Endothelial cell of umbilical vein (primary cell): ENCODE data around the gene SENP8.

Experiments used
- GATA2 ChIP-seq: IDR thresholded peaks from 2 replicates; pipeline ENCODE4 v1.7.0; 2011; ENCODE audit warnings: low read depth, mild to moderate bottlenecking, moderate library complexity, mixed read lengths, low read length; ENCODE audit not compliant: insufficient read length, insufficient read depth
- JUN ChIP-seq: IDR thresholded peaks from 2 replicates; pipeline ENCODE4 v1.6.1; 2011; ENCODE audit warnings: borderline replicate concordance, low read depth; ENCODE audit not compliant: insufficient read length, insufficient read depth
- MYC ChIP-seq: IDR thresholded peaks from one replicate; pipeline ENCODE4 v1.6.1; 2011; ENCODE audit warnings: mild to moderate bottlenecking, low read depth, low read length
- POLR2A ChIP-seq: IDR thresholded peaks from 2 replicates; pipeline ENCODE4 v1.6.1; 2012; ENCODE audit warnings: low read depth, mild to moderate bottlenecking, control low read depth, low read length
- POLR2AphosphoS5 ChIP-seq: IDR thresholded peaks from 2 replicates; pipeline ENCODE4 v1.6.1; 2012; ENCODE audit warnings: low read depth, mild to moderate bottlenecking, control low read depth, low read length, moderate library complexity; ENCODE audit not compliant: insufficient read depth
- TF ChIP-seq, protein P1 (sequence below), 2 donors: IDR thresholded peaks; 1 replicate in 1 of 2; 2 replicates in 1 of 2; pipeline ENCODE4 v1.5.1; 2011; ENCODE audit warnings: low read length in 2 of 2, mild to moderate bottlenecking in 2 of 2, moderate library complexity in 2 of 2, control low read depth in 1 of 2, inconsistent platforms in 1 of 2, low read depth in 1 of 2; ENCODE audit not compliant: insufficient read depth in 1 of 2; ENCODE audit errors: extremely low read depth in 1 of 2

DNA sequence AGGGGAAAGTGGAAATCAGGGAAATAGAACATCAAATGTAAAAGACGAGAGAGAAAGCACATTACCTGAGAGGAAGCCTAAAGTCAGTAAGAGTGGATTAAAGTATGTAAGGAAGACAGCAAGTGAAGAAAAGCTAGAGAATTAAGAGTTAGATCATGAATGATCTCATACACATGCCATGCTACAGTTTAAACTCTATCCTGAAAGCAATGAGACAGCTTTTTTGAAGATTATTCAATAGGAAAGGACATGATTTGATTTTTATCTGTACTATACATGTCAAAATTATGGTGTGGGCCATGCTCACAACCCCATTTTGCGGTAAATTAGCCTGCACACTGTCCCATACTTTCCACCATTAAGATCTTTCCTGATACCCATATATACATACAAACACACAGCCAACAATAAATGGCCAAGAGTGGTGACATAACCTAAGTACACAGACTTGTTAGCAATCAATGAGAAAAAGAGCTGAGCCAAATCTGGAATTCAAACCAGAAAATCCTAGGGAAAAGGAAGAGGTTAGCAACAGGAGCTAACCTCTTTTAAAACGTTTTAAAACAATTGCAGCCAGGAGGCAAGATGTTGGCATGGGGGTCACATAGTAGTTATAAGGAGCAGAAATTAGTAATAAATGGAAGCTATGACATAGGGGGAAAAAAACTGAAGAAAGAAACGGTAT lies 4.7 kb upstream of the SENP8 start:
- TF ChIP-seq MYC = no peak
- TF ChIP-seq, protein P1, sequence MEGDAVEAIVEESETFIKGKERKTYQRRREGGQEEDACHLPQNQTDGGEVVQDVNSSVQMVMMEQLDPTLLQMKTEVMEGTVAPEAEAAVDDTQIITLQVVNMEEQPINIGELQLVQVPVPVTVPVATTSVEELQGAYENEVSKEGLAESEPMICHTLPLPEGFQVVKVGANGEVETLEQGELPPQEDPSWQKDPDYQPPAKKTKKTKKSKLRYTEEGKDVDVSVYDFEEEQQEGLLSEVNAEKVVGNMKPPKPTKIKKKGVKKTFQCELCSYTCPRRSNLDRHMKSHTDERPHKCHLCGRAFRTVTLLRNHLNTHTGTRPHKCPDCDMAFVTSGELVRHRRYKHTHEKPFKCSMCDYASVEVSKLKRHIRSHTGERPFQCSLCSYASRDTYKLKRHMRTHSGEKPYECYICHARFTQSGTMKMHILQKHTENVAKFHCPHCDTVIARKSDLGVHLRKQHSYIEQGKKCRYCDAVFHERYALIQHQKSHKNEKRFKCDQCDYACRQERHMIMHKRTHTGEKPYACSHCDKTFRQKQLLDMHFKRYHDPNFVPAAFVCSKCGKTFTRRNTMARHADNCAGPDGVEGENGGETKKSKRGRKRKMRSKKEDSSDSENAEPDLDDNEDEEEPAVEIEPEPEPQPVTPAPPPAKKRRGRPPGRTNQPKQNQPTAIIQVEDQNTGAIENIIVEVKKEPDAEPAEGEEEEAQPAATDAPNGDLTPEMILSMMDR (IDR thresholded peaks at IDR 0.05; ENCODE audit: extremely low read depth in 1 of 2, insufficient read depth in 1 of 2, low read depth in 1 of 2, low read length in 2 of 2) = no peak
- TF ChIP-seq POLR2A = no peak
- no peak for TF ChIP-seq JUN
- no peak for TF ChIP-seq GATA2
- TF ChIP-seq POLR2AphosphoS5 = no peak
